Measurements from ENCODE around the gene KRTAP5-7.

The KRTAP5-7 gene

GRCh38 chr11:71485466-71485865 is 41.6 kb upstream of the KRTAP5-7 start:
- no peak for TF ChIP-seq EZH2phosphoT487 (conservative IDR thresholded peaks at IDR 0.05; ENCODE audit: low read length)
- TF ChIP-seq, protein P1, sequence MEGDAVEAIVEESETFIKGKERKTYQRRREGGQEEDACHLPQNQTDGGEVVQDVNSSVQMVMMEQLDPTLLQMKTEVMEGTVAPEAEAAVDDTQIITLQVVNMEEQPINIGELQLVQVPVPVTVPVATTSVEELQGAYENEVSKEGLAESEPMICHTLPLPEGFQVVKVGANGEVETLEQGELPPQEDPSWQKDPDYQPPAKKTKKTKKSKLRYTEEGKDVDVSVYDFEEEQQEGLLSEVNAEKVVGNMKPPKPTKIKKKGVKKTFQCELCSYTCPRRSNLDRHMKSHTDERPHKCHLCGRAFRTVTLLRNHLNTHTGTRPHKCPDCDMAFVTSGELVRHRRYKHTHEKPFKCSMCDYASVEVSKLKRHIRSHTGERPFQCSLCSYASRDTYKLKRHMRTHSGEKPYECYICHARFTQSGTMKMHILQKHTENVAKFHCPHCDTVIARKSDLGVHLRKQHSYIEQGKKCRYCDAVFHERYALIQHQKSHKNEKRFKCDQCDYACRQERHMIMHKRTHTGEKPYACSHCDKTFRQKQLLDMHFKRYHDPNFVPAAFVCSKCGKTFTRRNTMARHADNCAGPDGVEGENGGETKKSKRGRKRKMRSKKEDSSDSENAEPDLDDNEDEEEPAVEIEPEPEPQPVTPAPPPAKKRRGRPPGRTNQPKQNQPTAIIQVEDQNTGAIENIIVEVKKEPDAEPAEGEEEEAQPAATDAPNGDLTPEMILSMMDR (IDR thresholded peaks at IDR 0.05; ENCODE audit: insufficient read depth, low read length, poor library complexity, severe bottlenecking), result no peak
- Histone ChIP-seq H3K27me3 (ENCODE audit: low read length) (no peaks in the 10 kb centered on the region), H3K36me3 (ENCODE audit: low read length) (no peaks in the 10 kb centered on the region)

DNA sequence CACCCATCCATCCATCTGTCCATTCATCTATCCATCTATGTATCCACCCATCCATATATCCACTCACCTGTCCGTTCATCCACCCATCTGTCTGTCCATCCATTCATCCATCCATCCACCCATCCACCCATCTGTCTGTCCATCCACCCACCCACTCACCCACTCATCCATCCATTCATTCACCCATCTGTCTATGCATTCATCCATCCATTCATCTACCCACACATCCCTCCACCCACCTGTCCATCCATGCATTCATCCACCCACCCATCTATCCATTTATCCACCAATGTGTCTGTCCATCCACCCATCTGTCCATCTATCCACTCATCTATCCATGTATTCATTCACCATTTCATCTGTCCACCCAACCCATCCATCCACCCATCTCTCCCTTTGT is 40.7 kb upstream of the KRTAP5-7 start:
- Histone ChIP-seq H4K20me1 (ENCODE audit: low read depth, low read length) (no peaks in the 10 kb centered on the region), H3K9me2 (replicated peaks; ENCODE audit: insufficient read depth, low read length) (no peaks in the 10 kb centered on the region), H3K27me3 (ENCODE audit: low read length) (no peaks in the 10 kb centered on the region), H3K27ac (ENCODE audit: low read depth, low read length) (no peak overlapping the region), H3K4me2 (ENCODE audit: low read depth, low read length, poor library complexity, severe bottlenecking) (no peak overlapping the region), H3K9ac (ENCODE audit: low read length) (no peak overlapping the region), H3K79me2 (ENCODE audit: insufficient read depth, low read length) (no peaks in the 10 kb centered on the region), H3K36me3 (ENCODE audit: low read length) (no peaks in the 10 kb centered on the region), H3K9me3 (ENCODE audit: insufficient read depth, low read length) (no peaks in the 10 kb centered on the region), H3K4me3 (ENCODE audit: insufficient read depth, low read length, poor library complexity, severe bottlenecking) (no peak overlapping the region), H3F3A (ENCODE audit: insufficient read depth) (no peaks in the 10 kb centered on the region), H2AFZ (ENCODE audit: low read depth, low read length, severe bottlenecking) (no peak overlapping the region)
- TF ChIP-seq, protein P1 (IDR thresholded peaks at IDR 0.05; ENCODE audit: insufficient read depth, low read length, poor library complexity, severe bottlenecking), result no peak
- no peak for TF ChIP-seq EZH2phosphoT487 (conservative IDR thresholded peaks at IDR 0.05; ENCODE audit: low read length)

More at GRCh38 chr11:71485466-71485865, 41.6 kb upstream of the KRTAP5-7 start:
- no peak overlapping the region for H3K4me3 ChIP-seq (ENCODE audit: insufficient read depth, low read length, poor library complexity, severe bottlenecking)
- no peaks in the 10 kb centered on the region for H3F3A ChIP-seq (ENCODE audit: insufficient read depth)
- H3K9me2 ChIP-seq (replicated peaks; ENCODE audit: insufficient read depth, low read length), result no peaks in the 10 kb centered on the region
- H3K4me2 ChIP-seq (ENCODE audit: low read depth, low read length, poor library complexity, severe bottlenecking), result no peak overlapping the region
- no peak overlapping the region for H3K9ac ChIP-seq (ENCODE audit: low read length)
- H2AFZ ChIP-seq (ENCODE audit: low read depth, low read length, severe bottlenecking), result no peak overlapping the region
- H3K9me3 ChIP-seq (ENCODE audit: insufficient read depth, low read length), result no peaks in the 10 kb centered on the region
- H3K27ac ChIP-seq (ENCODE audit: low read depth, low read length), result no peak overlapping the region
- H3K79me2 ChIP-seq (ENCODE audit: insufficient read depth, low read length), result no peaks in the 10 kb centered on the region
- H4K20me1 ChIP-seq (ENCODE audit: low read depth, low read length), result no peaks in the 10 kb centered on the region

GRCh38 chr11:71488681-71489270 is 38.3 kb upstream of the KRTAP5-7 start:
- Histone ChIP-seq H3K79me2 (ENCODE audit: insufficient read depth, low read length) (no peaks in the 10 kb centered on the region), H3K27ac (ENCODE audit: low read depth, low read length) (no peak overlapping the region), H3K9me3 (ENCODE audit: insufficient read depth, low read length) (no peaks in the 10 kb centered on the region), H3K9me2 (replicated peaks; ENCODE audit: insufficient read depth, low read length) (no peaks in the 10 kb centered on the region), H3K9ac (ENCODE audit: low read length) (no peak overlapping the region), H3K4me2 (ENCODE audit: low read depth, low read length, poor library complexity, severe bottlenecking) (no peak overlapping the region), H2AFZ (ENCODE audit: low read depth, low read length, severe bottlenecking) (no peak overlapping the region), H3K4me3 (ENCODE audit: insufficient read depth, low read length, poor library complexity, severe bottlenecking) (no peak overlapping the region), H3F3A (ENCODE audit: insufficient read depth) (no peaks in the 10 kb centered on the region), H4K20me1 (ENCODE audit: low read depth, low read length) (no peaks in the 10 kb centered on the region), H3K27me3 (ENCODE audit: low read length) (no peaks in the 10 kb centered on the region), H3K36me3 (ENCODE audit: low read length) (no peaks in the 10 kb centered on the region)
- no peak for TF ChIP-seq EZH2phosphoT487 (conservative IDR thresholded peaks at IDR 0.05; ENCODE audit: low read length)
- TF ChIP-seq, protein P1 (IDR thresholded peaks at IDR 0.05; ENCODE audit: insufficient read depth, low read length, poor library complexity, severe bottlenecking), result no peak
